Mesothelial cell of epicardium (in vitro differentiated cells): ENCODE measurements around the gene CFAP206. TPM values are rescaled to one million over a fixed set of nuclear protein-coding genes. Genes with fewer than 3 reads are reported as not detected.

Experiments
- DNase-seq, 2 experiments: peaks; one replicate each; pipeline ENCODE4 v3.0.0; 2021; ENCODE audit warnings: low spot score in 2 of 2; ENCODE audit not compliant: unreplicated experiment in 2 of 2
- H3K27ac Mint-ChIP-seq: 2 replicates; pipeline ENCODE4 v1.8.0; 2021; ENCODE audit warnings: mixed read lengths
- H3K27me3 Mint-ChIP-seq: 2 replicates; pipeline ENCODE4 v1.8.0; 2021; ENCODE audit warnings: low read depth, mixed read lengths
- H3K36me3 Mint-ChIP-seq: 2 replicates; pipeline ENCODE4 v1.8.0; 2021; ENCODE audit warnings: mixed read lengths
- H3K4me1 Mint-ChIP-seq: 2 replicates; pipeline ENCODE4 v1.8.0; 2021; ENCODE audit warnings: mixed read lengths
- H3K4me3 Mint-ChIP-seq: 2 replicates; pipeline ENCODE4 v1.8.0; 2021; ENCODE audit warnings: mild to moderate bottlenecking, moderate library complexity, mixed read lengths
- H3K9me3 Mint-ChIP-seq: 2 replicates; pipeline ENCODE4 v1.8.0; 2021; ENCODE audit warnings: mixed read lengths
- CTCF ChIP-seq: fragments of 200-600 bp; sonication (generic); IDR thresholded peaks from one replicate; pipeline ENCODE4 v1.5.0; 2021; ENCODE audit warnings: antibody characterized with exemption; ENCODE audit not compliant: unreplicated experiment
- total RNA-seq: library from RNA; stranded (reverse); gene quantifications from 3 replicates; pipeline ENCODE4 v1.2.1, GENCODE V29; 2021

CFAP206 gene
- total RNA-seq, 1 donor from 2014 or later = 1.5 TPM

- Mint-ChIP-seq H3K27ac (peak overlapping the region; percentile 13), H3K27me3 (no peaks in the 10 kb centered on the region), H3K36me3 (no peaks in the 10 kb centered on the region), H3K4me1 (peaks cover 13% of the 10 kb centered on the region), H3K4me3 (no peak overlapping the region), H3K9me3 (no peaks in the 10 kb centered on the region)
- no peak for TF ChIP-seq CTCF
- no peak for DNase-seq
These were observed 10.1 kb upstream of the CFAP206 start for GRCh38 chr6:87397656-87398055.

GRCh38 chr6:87401832-87402231 lies 5.9 kb upstream of the CFAP206 start:
- no peak for TF ChIP-seq CTCF
- Mint-ChIP-seq H3K27ac (no peak overlapping the region), H3K27me3 (no peaks in the 10 kb centered on the region), H3K36me3 (no peaks in the 10 kb centered on the region), H3K4me1 (peaks cover 13% of the 10 kb centered on the region), H3K4me3 (no peak overlapping the region), H3K9me3 (no peaks in the 10 kb centered on the region)
- no peak for DNase-seq

- Mint-ChIP-seq H3K9me3 (no peaks in the 10 kb centered on the region), H3K36me3 (no peaks in the 10 kb centered on the region), H3K4me1 (peaks cover 5% of the 10 kb centered on the region), H3K27me3 (no peaks in the 10 kb centered on the region), H3K27ac (peak overlapping the region; percentile 94), H3K4me3 (peak overlapping the region; percentile 85)
- no peak for TF ChIP-seq CTCF
- no peak for DNase-seq
These were observed 241 bp upstream of the CFAP206 start for GRCh38 chr6:87407561-87407900.

GRCh38 chr6:87408721-87409155 lies 966 bp downstream of the CFAP206 start:
- Mint-ChIP-seq H3K27ac (peak overlapping the region; percentile 94), H3K4me1 (peaks cover 5% of the 10 kb centered on the region), H3K4me3 (peak overlapping the region; percentile 85), H3K27me3 (no peaks in the 10 kb centered on the region), H3K36me3 (no peaks in the 10 kb centered on the region), H3K9me3 (no peaks in the 10 kb centered on the region)
- no peak for DNase-seq
- no peak for TF ChIP-seq CTCF

- TF ChIP-seq CTCF = no peak
- no peaks in the 10 kb centered on the region for H3K27me3 Mint-ChIP-seq
- no peak for DNase-seq
These were observed 11.5 kb downstream of the CFAP206 start for GRCh38 chr6:87419266-87419665.

GRCh38 chr6:87420360-87420759 lies 12.6 kb downstream of the CFAP206 start:
- TF ChIP-seq CTCF = no peak
- Mint-ChIP-seq H3K9me3 (peaks cover 3% of the 10 kb centered on the region), H3K36me3 (peaks cover 2% of the 10 kb centered on the region), H3K4me3 (no peak overlapping the region), H3K27ac (peak overlapping the region; percentile 84), H3K4me1 (peaks cover 40% of the 10 kb centered on the region), H3K27me3 (no peaks in the 10 kb centered on the region)
- DNase-seq = no peak

More at GRCh38 chr6:87419266-87419665, 11.5 kb downstream of the CFAP206 start:
- peaks cover 3% of the 10 kb centered on the region for H3K9me3 Mint-ChIP-seq
- peaks cover 35% of the 10 kb centered on the region for H3K4me1 Mint-ChIP-seq
- peak overlapping the region; percentile 53 for H3K27ac Mint-ChIP-seq
- peaks cover 2% of the 10 kb centered on the region for H3K36me3 Mint-ChIP-seq
- H3K4me3 Mint-ChIP-seq = no peak overlapping the region
